GM19397 (cell line): ENCODE data around the gene SMARCA4.

Experiments used
- ATAC-seq: cut with Tn5 transposase; IDR thresholded peaks from one replicate; pipeline ENCODE4 v1.9.1; 2021; ENCODE audit warnings: mild to moderate bottlenecking, moderate library complexity; ENCODE audit not compliant: unreplicated experiment

Gene SMARCA4

GRCh38 chr19:11028146-11028545 lies 67.3 kb downstream of the SMARCA4 start:
- ATAC-seq, result no peak

- no peak for ATAC-seq
Observed at GRCh38 chr19:11031421-11032070, 70.7 kb downstream of the SMARCA4 start.

DNA sequence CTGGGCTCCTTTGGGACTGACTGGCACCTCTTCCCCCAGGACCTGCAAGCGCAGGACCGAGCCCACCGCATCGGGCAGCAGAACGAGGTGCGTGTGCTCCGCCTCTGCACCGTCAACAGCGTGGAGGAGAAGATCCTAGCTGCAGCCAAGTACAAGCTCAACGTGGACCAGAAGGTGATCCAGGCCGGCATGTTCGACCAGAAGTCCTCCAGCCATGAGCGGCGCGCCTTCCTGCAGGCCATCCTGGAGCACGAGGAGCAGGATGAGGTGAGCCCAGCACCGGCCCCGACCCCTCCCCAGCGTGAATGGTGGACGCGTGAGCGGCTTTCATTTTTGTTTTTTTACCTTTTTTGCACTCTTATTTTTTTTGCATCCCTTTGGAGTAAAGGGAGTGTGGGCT lies 72.4 kb downstream of the SMARCA4 start:
- no peak for ATAC-seq

DNA sequence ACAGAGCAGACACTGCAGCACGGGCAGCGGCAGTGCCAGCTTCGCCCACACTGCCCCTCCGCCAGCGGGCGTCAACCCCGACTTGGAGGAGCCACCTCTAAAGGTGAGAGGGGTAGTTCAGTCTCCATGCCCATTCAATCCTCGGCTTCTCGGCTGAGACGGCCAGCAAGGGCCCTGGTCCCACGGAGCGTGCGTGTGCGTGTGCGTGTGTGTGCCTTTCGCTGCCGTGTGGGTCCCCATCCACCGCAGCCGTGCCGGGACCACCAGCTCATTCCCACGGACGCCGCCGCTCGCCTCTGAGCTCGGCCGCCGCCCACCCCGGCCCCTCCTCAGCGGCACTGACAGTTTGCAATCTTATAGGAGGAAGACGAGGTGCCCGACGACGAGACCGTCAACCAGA lies 72.9 kb downstream of the SMARCA4 start:
- no peak for ATAC-seq

DNA sequence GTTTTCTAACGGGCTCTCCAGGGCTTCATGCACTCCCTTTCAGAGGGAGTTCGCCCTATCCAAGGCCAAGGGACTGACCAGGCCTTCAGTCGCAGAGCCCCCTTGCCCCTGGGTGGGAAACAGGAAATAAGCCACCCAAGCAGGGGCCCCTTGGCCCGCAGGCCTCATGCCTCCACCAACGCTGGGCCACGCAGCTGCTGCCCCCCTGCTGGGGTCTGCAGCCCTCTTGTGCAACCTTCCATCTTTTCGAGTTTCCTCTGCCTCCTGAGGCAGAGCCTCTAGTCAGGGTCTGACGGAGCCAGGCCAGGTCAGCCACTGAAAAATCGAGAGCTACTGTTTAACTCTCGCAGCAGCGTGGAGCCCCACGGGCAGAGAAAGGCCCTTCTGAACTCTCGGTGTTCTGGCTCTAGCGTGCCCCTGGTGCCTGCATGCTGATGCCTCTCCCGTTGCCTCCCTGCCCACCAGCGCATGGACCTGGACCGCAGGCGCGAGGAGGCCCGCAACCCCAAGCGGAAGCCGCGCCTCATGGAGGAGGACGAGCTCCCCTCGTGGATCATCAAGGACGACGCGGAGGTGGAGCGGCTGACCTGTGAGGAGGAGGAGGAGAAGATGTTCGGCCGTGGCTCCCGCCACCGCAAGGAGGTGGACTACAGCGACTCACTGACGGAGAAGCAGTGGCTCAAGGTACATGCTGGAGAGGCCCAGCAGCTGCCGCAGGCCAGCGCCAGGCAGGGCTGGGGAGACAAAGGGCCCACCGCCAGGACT lies 73.8 kb downstream of the SMARCA4 start:
- no peak for ATAC-seq

GRCh38 chr19:11035441-11036377 lies 74.9 kb downstream of the SMARCA4 start:
- peak; percentile 61 for ATAC-seq

DNA sequence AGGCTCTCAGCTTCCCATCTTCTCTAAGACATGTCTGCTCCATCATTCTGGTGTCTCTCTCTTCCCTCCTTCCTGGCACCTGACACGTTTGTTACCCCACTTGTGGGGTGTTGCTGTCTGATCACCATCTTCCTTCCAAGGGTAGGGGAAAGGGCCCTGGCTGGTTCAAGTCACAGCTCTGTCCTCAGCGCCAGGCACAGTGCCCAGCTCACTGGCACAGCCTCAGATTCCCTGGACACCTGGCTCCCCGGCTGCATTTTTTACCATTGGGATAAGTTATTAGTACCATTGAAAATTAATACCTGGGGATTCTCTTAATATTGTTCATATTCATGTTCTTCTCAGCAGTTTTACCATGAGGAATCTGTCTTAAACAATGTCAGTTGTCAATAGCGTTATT lies 77.7 kb downstream of the SMARCA4 start:
- no peak for ATAC-seq

- no peak for ATAC-seq
Observed at GRCh38 chr19:11041194-11041593, 80.4 kb downstream of the SMARCA4 start.

GRCh38 chr19:11041966-11042627 lies 81.3 kb downstream of the SMARCA4 start:
- no peak for ATAC-seq

DNA sequence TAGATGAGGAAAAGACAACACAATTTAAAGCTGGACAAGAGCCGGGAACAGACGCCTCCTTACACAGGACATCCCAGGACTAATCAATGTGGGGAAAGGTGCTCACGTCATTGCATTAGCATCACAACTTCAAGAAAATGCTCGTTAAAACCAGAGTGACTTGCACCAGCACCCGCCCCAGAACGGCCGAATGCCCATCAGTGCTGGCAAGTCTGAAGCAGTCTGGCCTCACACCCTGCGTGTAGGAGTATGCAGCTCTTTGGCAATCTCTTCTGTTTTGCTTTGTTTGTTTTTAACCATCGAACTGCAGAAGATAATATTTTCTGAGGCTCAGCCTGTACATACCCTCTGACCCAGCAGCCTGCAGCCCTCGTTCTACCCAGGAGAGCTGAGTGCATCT lies 83.6 kb downstream of the SMARCA4 start:
- ATAC-seq, result no peak

DNA sequence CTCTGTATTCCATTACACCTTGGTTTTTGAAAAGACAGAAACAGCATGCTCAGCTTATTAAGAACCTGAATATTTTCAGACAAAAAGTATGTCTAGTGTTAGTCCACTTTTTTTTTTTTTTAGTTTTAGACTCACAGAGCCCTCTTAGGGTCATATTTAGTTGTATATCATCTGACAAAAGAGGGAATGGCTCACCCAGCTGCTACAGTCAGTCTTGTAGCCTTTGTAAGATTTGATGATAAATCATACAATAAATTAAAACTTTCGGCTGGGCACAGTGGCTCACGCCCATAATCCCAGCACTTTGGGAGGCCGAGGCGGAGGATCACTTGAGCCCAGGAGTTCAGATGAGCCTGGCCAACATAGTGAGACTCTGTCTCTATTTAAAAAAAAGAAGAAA lies 84.7 kb downstream of the SMARCA4 start:
- no peak for ATAC-seq

DNA sequence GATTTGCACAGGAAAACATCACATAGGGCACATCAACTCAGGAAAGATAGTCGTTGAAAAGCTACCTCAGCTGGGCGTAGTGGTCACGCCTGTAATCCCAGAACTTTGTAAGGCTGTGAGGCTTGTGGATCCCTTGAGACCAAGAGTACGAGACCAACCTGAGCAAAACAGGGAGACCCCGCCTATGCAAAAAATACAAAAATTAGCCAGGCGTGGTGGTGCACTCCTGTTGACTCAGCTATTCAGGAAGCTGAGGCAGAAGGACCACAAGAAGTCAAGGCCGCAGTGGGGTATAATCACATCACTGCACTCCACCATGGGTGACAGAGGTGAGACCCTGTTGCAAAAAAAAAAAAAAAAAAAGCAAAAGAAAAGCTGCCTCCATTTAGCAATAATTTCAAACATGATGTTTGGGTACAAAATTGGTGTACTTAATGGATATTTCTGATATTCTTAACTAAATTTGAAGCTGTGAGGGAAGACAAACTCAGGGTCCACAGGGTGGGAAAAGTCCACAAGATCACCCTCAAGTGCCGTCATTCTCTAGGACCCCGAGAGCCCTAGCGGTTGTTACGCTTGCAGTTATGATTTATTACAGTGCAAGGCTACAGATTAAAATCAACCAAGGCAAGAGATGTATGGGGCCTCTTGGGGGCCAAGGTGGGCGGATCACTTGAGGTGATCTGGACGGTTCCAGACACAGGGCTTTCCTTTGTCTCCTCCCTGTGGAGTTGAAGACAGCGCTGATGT lies 86.0 kb downstream of the SMARCA4 start:
- no peak for ATAC-seq

DNA sequence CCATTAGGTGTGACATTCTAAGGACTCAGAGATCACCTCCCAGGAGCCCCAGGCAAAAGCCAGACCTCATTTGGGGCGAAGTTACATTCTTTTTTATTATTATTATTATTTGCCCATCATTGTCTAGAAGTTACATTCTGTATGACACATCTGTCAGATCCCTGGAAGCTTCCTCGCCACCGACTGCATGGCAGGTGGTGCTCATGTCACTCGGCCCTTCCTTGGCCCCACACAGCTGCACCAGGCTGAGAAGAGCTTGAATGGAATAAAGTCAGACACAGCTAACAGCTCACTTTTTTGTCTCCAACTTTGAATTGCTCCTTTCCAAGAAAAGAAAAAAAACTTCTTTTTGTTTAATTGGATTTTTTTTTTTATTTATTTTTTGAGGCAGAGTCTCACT lies 87.0 kb downstream of the SMARCA4 start:
- no peak for ATAC-seq

DNA sequence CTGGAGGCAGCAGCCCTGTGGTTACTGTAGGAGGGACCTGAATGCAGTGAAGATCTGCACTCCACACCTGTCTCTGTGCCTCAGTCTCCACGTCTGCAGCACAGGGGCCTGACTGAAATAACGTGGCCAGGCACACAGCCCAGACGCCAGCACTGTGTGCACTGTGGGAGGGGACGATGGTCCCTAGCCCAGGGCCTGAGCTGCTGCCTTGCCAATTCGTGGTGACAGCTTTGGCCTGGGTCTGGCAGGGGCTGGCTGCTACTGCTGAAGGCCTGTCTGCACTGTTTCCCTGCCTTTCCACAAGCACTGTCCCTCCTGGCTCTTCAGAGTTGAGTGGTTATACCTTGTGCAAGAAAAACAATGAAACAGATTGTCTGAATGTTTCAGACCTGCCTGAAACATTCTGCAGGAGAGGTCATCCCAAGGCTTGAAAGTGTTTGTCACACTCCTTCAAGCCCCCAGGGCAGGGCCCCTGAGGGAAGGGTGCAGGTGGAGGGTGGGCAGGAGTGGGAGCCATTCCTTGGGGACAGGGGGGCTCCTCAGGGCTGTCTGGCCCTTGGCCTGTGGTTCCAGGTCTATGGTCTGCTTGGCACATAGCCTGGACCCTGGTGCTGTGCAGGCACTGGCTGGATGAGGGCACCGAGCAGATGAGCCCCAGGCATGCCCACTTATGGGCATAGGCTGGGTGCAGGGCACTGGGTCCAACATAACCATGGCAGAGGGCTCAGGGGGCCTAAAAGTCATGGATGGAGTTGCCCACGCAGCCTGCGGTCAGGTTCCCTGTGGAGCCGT lies 89.7 kb downstream of the SMARCA4 start:
- no peak for ATAC-seq

GRCh38 chr19:11053817-11054195 lies 93.0 kb downstream of the SMARCA4 start:
- no peak for ATAC-seq

DNA sequence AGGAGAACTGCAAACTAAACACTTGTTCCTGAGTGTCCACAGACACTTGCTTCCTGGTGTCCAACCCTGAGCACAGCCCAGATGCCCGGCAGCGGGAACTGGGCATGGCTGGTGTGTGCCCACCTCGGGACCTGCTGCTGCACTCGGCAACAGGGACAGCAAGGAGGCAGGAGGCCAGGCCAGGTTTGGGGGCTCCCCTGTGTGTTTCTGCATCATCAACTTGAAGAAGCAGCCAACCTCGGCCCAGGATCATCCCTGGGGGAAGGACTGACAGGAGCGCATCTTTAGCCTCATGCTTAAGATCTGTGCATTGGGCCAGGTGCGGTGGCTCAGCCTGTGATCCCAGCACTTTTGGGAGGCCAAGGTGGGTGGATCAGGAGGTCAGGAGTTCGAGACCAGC lies 93.4 kb downstream of the SMARCA4 start:
- ATAC-seq, result no peak

DNA sequence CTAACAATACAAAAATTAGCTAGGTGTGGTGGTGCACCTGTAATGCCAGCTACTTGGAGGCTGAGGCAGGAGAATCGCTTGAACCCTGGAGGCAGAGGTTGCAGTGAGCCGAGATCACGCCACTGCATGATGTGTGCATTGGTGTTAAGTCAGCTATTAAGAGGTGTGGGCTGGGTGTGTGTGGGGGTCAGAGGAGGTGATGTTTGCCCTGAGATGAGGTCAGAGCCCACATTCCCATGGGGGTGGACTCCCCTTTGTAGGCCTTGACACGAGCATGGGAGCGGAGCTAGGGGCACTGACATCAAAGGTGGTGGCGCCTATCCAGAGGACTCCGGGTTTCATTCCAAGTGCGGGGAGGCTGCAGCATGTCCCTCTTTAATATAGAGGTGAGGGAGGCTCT lies 93.8 kb downstream of the SMARCA4 start:
- no peak for ATAC-seq

DNA sequence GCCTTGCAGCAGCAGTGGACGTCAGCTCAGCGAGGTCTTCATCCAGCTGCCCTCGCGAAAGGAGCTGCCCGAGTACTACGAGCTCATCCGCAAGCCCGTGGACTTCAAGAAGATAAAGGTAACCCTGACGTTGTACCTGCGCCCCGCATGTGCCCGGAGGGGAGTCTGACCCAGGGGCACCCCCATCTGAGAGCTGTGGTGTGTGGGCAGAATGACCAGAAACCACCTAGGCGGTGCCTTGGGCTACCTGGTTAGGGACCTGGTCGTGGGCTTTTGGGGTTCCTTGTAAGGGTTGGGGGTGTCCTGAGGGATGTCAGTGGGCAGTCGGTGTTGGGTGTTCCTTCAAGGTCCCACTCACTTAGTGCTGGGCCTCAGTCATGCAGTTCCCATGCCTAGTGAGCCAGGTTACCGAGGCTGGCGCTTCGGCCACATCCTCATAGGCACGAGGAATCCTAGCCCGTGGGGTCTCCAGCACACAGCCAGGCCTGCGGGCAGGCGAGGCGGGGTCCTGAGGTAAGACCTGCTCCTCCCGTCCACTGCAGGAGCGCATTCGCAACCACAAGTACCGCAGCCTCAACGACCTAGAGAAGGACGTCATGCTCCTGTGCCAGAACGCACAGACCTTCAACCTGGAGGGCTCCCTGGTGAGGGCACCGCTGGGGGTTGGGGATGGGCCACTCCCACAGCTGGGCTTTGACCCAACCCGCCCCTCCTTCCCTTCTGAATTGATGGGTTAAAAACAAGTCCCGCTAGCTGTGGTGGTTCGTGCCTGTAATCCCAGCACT lies 97.6 kb downstream of the SMARCA4 start:
- ATAC-seq, result no peak
